Mesothelial cell of epicardium (in vitro differentiated cells): ENCODE results near the gene NRF1. TPM values are rescaled to one million over a fixed set of nuclear protein-coding genes. Genes with fewer than 3 reads are reported as not detected.
"Not testable (repeated sequence)": the region's sequence is repeated elsewhere in the genome, so short reads cannot be mapped to it uniquely, and the experiment has no call there.

Experiments used
- DNase-seq, 2 experiments: peaks; one replicate each; pipeline ENCODE4 v3.0.0; 2021; ENCODE audit warnings: low spot score in 2 of 2; ENCODE audit not compliant: unreplicated experiment in 2 of 2
- H3K27ac Mint-ChIP-seq: 2 replicates; pipeline ENCODE4 v1.8.0; 2021; ENCODE audit warnings: mixed read lengths
- H3K27me3 Mint-ChIP-seq: 2 replicates; pipeline ENCODE4 v1.8.0; 2021; ENCODE audit warnings: low read depth, mixed read lengths
- H3K36me3 Mint-ChIP-seq: 2 replicates; pipeline ENCODE4 v1.8.0; 2021; ENCODE audit warnings: mixed read lengths
- H3K4me1 Mint-ChIP-seq: 2 replicates; pipeline ENCODE4 v1.8.0; 2021; ENCODE audit warnings: mixed read lengths
- H3K4me3 Mint-ChIP-seq: 2 replicates; pipeline ENCODE4 v1.8.0; 2021; ENCODE audit warnings: mild to moderate bottlenecking, moderate library complexity, mixed read lengths
- H3K9me3 Mint-ChIP-seq: 2 replicates; pipeline ENCODE4 v1.8.0; 2021; ENCODE audit warnings: mixed read lengths
- total RNA-seq: library from RNA; stranded (reverse); gene quantifications from 3 replicates; pipeline ENCODE4 v1.2.1, GENCODE V29; 2021
- TF ChIP-seq, protein P1 (sequence below): fragments of 200-600 bp; sonication (generic); IDR thresholded peaks from one replicate; pipeline ENCODE4 v1.5.0; 2021; ENCODE audit warnings: antibody characterized with exemption; ENCODE audit not compliant: unreplicated experiment

The NRF1 gene
- total RNA-seq, 1 donor from 2014 or later: 26.3 TPM

DNA sequence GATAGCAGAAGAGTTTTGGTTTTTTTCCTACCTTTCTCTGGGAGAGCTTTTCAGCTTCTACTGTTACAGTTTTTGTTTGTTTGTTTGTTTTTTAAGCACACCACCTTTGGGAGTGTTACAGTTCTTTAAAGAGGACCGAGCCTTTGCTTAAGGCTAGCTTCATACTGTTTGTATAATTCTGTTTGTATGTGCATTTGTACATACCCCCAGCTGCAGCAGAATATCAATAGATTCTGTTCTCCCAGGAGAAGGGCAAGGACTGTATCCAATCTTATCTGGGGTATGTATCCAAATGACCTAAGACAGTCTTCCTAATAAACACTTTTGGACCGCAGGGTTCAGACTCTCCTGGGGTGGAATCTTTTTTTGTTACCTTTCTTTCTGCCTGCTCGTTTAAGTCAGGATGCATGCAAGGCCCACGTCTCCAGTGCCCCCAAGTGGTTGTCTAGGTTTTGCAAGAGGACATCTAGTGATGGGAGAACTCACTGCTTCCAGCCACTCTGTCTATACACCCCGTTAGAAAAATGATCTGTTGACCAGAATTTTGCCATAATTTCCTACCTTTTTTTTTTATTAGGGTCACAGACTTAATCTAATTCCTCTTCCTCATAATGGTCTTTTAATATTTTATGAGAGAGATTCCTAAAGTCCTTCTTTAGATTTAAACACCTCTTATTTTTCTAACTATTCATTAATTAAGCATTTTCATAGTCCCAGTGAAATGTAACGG is 23.9 kb downstream of the NRF1 start:
- Mint-ChIP-seq H3K4me3 (no peak overlapping the region), H3K9me3 (peaks cover 4% of the 10 kb centered on the region), H3K27me3 (no peaks in the 10 kb centered on the region), H3K36me3 (peaks cover 7% of the 10 kb centered on the region), H3K27ac (peak overlapping the region; percentile 17), H3K4me1 (peaks cover 1% of the 10 kb centered on the region)
- TF ChIP-seq, protein P1, sequence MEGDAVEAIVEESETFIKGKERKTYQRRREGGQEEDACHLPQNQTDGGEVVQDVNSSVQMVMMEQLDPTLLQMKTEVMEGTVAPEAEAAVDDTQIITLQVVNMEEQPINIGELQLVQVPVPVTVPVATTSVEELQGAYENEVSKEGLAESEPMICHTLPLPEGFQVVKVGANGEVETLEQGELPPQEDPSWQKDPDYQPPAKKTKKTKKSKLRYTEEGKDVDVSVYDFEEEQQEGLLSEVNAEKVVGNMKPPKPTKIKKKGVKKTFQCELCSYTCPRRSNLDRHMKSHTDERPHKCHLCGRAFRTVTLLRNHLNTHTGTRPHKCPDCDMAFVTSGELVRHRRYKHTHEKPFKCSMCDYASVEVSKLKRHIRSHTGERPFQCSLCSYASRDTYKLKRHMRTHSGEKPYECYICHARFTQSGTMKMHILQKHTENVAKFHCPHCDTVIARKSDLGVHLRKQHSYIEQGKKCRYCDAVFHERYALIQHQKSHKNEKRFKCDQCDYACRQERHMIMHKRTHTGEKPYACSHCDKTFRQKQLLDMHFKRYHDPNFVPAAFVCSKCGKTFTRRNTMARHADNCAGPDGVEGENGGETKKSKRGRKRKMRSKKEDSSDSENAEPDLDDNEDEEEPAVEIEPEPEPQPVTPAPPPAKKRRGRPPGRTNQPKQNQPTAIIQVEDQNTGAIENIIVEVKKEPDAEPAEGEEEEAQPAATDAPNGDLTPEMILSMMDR: peak; percentile 22
- DNase-seq: peak in 1 of 2 experiments; percentile 48

DNA sequence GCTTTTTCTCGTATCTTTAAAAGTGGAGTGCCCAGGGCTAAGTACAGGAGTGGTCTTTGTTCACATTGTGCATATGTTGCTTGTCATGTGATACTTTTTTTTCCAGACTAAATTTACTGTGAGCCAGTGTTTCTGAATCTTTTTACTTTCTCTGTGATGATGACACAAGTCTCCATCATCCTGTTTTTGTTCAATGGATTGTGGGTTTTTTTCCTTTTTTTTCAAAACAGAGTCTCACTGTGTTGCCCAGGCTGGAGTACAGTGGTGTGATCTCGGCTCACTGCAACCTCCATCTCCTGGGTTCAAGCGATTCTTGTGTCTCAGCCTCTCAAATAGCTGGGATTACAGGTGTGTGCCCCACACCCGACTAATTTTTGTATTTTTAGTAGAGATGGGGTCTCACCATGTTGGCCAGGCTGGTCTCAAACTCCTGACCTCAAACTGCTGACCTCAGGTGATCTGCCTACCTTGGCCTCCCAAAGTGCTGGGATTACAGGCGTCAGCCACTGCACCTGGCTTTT is 24.6 kb downstream of the NRF1 start:
- H3K9me3 Mint-ChIP-seq, H3K4me1 Mint-ChIP-seq, H3K36me3 Mint-ChIP-seq, DNase-seq, H3K27ac Mint-ChIP-seq, H3K27me3 Mint-ChIP-seq, H3K4me3 Mint-ChIP-seq: not testable (repeated sequence)

DNA sequence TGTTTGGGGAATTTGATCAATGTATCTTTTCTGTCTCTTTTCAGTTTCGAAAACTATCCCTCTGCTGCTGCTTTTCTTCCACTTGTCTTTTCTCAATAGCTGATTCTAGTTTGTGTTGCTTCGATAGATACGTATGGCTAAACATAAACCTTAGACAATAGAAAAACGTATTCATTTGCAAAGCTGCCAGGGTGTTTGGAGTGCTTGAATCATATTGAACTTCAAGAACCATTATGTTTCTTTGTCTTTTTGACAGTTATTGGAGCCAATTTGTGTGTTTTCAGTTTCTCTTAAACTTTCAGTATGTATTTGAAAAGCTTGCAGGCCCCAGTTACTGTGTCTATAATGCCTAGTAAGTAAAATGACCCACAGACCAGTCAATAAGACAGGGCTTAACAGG is 25.1 kb downstream of the NRF1 start:
- Mint-ChIP-seq H3K27ac (no peak overlapping the region), H3K4me1 (peaks cover 1% of the 10 kb centered on the region), H3K27me3 (no peaks in the 10 kb centered on the region), H3K36me3 (peaks cover 7% of the 10 kb centered on the region), H3K9me3 (peaks cover 4% of the 10 kb centered on the region), H3K4me3 (no peak overlapping the region)
- no peak for DNase-seq
- TF ChIP-seq, protein P1: no peak

DNA sequence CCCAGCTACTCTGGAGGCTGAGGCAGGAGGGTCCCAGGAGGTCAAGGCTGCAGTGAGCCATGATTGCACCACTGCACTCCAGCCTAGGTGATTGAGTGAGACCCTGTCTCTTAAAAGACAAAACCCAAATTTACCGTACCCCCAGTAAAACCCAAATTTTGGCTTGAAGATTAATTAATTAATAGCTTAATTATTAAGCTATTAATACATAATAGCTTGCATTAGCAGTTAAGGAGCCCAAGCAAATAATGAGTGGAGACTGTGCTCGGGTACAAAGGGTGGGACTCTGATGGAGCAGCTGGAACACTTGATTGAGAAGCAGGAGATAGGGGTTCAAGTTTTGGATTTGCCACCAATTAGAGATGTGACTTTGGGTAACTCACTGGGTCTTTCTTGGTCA is 28.9 kb downstream of the NRF1 start:
- Mint-ChIP-seq H3K27ac (no peak overlapping the region), H3K4me3 (no peak overlapping the region), H3K9me3 (no peaks in the 10 kb centered on the region), H3K36me3 (no peaks in the 10 kb centered on the region), H3K27me3 (no peaks in the 10 kb centered on the region), H3K4me1 (peaks cover 1% of the 10 kb centered on the region)
- DNase-seq: no peak
- TF ChIP-seq, protein P1: no peak

DNA sequence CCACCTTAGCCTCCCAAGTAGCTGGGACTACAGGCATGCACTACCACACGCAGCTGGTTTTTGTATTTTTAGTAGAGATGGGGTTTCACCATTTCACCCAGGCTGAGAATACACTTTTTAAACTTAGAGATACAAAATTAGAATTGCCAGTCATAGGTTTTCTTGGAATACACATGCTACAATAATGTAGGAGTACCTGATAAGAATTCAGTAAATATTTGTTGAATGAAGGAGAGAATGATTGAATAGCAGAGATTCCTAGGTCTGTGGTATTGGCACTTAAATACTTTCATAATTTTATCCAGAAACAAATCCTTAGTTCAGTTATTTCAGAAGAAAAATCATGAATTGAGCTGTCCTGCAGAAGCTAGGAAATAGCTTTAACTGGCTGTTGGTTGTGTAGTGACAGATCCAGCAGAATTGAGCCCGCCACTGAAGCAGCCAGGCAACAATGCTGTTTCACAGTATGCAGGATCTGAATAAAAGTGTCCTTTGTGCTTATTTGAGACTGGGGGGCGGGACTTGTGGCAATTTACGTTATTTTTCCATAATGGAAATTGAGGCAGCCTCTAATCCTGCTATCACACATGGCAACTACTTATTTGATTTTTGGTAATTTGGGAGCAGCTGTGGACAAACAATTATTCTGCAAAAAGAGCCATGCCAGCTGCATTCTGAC is 31.5 kb downstream of the NRF1 start:
- Mint-ChIP-seq H3K4me3 (no peak overlapping the region), H3K27me3 (no peaks in the 10 kb centered on the region), H3K27ac (no peak overlapping the region), H3K4me1 (no peaks in the 10 kb centered on the region), H3K36me3 (peaks cover 5% of the 10 kb centered on the region), H3K9me3 (no peaks in the 10 kb centered on the region)
- TF ChIP-seq, protein P1: no peak
- no peak for DNase-seq

DNA sequence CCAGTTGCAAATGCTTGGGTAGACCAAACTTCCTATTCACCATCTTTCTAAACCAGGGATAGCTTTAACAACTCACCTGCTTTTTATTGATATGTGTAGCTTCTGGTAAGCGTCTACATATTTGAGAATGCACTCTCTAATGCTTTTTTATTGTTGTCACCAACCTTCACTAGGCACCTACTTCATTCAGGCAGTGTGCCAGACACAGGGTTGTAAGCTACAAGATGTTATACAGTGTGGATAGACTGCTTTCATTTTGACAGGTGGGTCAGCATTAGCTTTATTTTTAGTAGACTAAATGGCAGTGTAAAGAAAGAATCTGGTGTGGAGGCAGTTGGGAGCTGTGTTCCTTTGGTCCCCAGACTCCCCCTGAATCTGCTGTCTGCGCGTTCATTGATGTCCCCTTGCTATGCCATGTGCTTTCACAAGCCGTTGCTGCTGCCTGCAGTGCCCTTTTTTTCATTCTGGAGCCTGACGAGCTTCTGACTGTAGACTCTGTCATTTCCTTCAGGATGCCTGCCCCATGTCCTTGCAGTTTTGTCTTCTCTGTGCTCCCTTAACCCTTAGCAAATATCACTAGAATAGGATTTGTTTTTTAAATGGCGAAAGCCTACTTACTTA is 32.1 kb downstream of the NRF1 start:
- H3K27me3 Mint-ChIP-seq: no peaks in the 10 kb centered on the region
- peaks cover 8% of the 10 kb centered on the region for H3K36me3 Mint-ChIP-seq
- TF ChIP-seq, protein P1: no peak
- DNase-seq: no peak
- no peak overlapping the region for H3K27ac Mint-ChIP-seq
- no peaks in the 10 kb centered on the region for H3K9me3 Mint-ChIP-seq
- H3K4me1 Mint-ChIP-seq: no peaks in the 10 kb centered on the region
- no peak overlapping the region for H3K4me3 Mint-ChIP-seq
